ENCODE measurements around the gene TSPEAR.

GRCh38 chr21:44625756-44626155 is 85.6 kb downstream of the TSPEAR start:
- TF ChIP-seq CTCF (IDR thresholded peaks at IDR 0.05) (no peak), POLR2AphosphoS5 (IDR thresholded peaks at IDR 0.05) (no peak), POLR2A (IDR thresholded peaks at IDR 0.05; ENCODE audit: low read depth) (no peak)
